ELR (cell line): Measurements from ENCODE around the gene LPA.
A peak's percentile ranks its signal among the peaks of the same experiment; 100 is the strongest.
"Not testable (repeated sequence)": the region's sequence is repeated elsewhere in the genome, so short reads cannot be mapped to it uniquely, and the experiment has no call there.

Experiments used
- DNase-seq: peaks from one replicate; pipeline ENCODE4 v3.0.0-alpha.2; 2015; ENCODE audit warnings: low read depth

Gene LPA

DNA sequence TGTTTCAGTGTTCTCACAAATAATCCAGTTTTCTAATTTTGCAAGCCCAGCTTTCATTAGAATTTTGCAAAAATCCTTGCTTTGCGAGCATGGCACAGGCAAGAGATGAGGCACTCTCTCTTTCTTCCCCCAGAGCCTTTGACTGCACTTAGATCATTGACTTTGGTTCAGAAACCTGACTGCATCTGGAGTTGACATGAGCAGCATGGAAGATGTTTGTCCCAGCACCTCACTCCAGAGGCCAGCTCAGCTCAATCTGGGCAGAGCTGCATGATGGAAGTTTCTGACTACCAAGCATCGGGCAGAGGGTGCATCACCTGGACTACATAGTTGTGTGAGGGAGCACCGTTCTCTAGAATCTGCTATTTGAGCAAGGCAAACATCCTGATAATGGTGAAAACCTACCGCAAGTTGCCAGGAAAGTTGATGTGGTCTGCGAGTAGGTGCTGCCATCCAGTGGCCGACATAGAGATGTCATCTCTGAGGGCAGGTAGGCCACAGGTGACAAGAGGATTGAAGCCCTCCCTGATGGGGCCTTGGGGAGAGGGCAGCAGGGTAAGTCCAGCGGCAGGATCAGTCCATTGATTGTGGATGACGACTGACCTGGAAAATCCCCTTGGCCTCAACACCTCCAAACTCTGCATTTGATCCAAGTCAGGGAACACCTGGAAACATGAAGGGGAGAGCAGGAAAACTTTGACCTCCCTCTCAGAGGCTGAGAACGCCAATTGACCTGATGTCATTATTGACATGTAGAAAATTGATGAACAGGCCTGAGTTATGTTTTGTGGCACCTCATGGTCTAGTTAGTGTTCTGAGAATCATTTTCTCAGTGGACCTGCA, 3.8 kb upstream of the LPA start:
- peak; percentile 3 for DNase-seq

- no peak for DNase-seq
These were observed 1.2 kb downstream of the LPA start for GRCh38 chr6:160662842-160663241.

DNA sequence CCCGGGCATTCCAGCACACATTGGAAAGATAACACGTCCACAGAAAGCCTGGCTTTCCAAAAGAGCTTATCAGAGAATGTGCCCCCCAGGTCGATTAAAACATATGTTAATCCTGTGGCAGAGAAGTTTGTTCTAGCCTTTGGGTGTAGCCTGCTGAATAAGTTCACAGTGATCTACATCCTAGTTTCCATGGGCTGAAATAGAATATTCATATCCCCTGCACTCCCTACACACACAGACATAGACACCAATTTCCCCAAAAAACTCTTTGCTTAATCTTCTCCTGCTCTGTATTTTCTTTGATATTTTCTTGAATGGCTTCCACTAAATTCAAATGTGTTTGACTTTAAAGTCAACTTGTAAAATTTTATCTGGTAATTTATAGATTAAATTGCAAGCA, 1.6 kb downstream of the LPA start:
- no peak for DNase-seq

GRCh38 chr6:160661216-160661615, 2.9 kb downstream of the LPA start:
- DNase-seq = no peak

DNA sequence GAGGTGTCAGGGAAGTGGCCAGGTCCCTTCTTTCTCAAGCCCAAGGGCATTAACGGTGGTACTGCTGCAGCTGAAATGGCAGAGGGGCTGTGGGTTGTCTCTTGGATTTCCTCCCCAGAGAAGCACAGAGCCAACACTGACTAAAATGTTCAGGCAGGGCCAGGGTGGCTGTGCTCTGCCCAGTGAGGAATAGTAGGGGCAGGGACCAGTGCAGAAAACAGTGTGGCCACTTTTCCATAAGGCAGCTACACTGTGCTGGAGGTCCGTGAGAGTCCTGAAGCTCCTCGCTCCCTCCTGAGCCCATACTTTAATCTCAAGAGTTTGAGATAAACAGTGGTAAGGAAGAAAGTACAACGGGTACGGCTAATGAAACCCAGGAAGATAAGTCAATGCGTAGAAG, 4.5 kb downstream of the LPA start:
- DNase-seq = no peak

- DNase-seq = no peak
These were observed 29.4 kb downstream of the LPA start for GRCh38 chr6:160634706-160635105.

GRCh38 chr6:160595838-160596832, 67.9 kb downstream of the LPA start:
- no peak for DNase-seq

- DNase-seq = not testable (repeated sequence)
These were observed 68.8 kb downstream of the LPA start for GRCh38 chr6:160595297-160595696.

- DNase-seq = no peak
These were observed 77.7 kb downstream of the LPA start for GRCh38 chr6:160586374-160586773.

GRCh38 chr6:160583794-160584193, 80.3 kb downstream of the LPA start:
- no peak for DNase-seq

DNA sequence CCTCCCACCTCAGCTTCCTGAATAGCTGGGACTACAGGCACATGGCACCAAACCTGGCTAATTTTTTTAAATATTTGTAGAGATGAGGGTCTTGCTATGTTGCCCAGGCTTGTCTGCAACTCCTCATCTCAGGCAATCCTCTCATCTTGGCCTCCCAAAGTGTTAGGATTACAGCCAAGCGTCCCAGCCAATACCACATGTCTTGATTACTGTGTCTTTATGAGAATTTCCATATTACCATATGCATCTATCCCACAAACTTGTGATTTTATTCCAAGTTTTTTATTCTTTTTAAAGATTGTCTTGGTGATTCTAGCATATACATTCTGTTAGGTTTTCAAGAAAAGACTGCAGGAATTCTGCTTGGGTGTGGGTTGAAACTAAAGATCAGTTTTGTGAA, 82.7 kb downstream of the LPA start:
- DNase-seq = no peak

GRCh38 chr6:160578515-160578914, 85.6 kb downstream of the LPA start:
- not testable (repeated sequence) for DNase-seq

- no peak for DNase-seq
These were observed 90.1 kb downstream of the LPA start for GRCh38 chr6:160573943-160574342.

GRCh38 chr6:160571201-160571600, 92.9 kb downstream of the LPA start:
- DNase-seq = not testable (repeated sequence)

- no peak for DNase-seq
These were observed 119.3 kb downstream of the LPA start for GRCh38 chr6:160544802-160545201.

GRCh38 chr6:160535270-160535669, 128.8 kb downstream of the LPA start:
- no peak for DNase-seq

GRCh38 chr6:160534050-160534696, 129.9 kb downstream of the LPA start:
- peak; percentile 61 for DNase-seq

DNA sequence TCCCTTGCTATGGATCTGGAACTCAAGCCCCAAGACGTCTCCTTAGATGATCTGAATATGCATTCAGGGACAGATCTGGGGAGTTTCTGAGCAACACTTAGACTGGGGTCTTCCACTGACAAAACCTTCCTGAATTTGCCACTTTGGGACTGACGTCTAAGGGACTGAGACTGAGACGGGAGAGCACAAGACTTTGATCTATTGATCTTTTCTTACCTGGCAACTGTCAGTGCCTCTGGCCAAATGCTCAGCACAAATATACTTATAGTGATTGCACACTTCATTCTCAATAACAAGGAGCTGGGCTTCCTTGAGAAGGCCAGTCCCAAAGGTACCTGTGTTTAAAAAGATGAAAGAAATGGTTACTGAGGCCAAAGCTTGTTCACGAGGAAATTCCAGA, 131.8 kb downstream of the LPA start:
- no peak for DNase-seq

DNA sequence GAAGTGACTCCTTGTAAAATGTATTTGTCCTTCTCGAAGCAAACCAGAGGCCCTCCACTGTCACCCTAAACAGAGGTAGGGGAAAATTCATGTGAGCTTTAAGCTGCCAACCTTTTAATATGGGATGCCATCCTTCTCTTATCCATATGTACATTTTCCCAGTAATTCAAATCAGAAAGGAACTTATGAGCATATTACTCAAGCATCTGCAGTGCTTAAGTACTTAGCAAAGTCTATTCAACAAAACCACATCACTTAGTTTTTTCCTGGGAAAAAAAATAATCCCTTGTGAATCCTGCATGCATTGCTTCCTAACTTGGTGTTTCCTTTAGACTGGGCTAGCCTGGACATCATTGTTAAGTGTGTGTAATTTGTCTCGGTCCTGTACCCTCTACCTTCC, 132.2 kb downstream of the LPA start:
- no peak for DNase-seq

DNA sequence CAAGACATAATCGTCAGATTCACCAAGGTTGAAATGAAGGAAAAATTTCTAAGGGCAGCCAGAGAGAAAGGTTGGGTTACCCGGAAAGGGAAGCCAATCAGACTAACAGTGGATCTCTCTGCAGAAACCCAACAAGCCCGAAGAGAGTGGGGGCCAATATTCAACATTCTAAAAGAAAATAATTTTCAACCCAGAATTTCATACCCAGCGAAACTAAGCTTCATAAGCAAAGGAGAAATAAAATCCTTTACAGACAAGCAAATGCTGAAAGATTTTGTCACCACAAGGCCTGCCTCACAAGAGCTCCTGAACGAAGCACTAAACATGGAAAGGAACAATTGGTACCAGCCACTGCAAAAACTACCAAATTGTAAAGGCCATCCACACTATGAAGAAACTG, 134.6 kb downstream of the LPA start:
- not testable (repeated sequence) for DNase-seq

GRCh38 chr6:160523223-160523622, 140.9 kb downstream of the LPA start:
- no peak for DNase-seq
